Liver (tissue), 9 donors: ENCODE measurements around the gene OXTR. TPM values are rescaled to one million over a fixed set of nuclear protein-coding genes. Genes with fewer than 3 reads are reported as not detected.

Source experiments
- DNase-seq: peaks from one replicate; pipeline ENCODE4 v3.0.0-alpha.2; 2017; ENCODE audit warnings: low spot score
- H3K27ac ChIP-seq, 2 donors: one replicate each; pipeline ENCODE4 v1.7.0; 2013; ENCODE audit warnings: inconsistent platforms in 2 of 2, low read length in 2 of 2, control low read depth in 1 of 2, low read depth in 1 of 2, mild to moderate bottlenecking in 1 of 2
- H3K27me3 ChIP-seq, 4 donors: one replicate each; pipeline versions ENCODE4 v1.6.1 to v1.7.0; 2013; ENCODE audit warnings: low read length in 3 of 4, inconsistent platforms in 1 of 4, mild to moderate bottlenecking in 1 of 4, moderate library complexity in 1 of 4; ENCODE audit not compliant: control insufficient read depth in 4 of 4, insufficient read depth in 4 of 4
- H3K36me3 ChIP-seq, 4 donors: one replicate each; pipeline versions ENCODE4 v1.6.1 to v1.7.0; 2013; ENCODE audit warnings: low read length in 3 of 4, mild to moderate bottlenecking in 3 of 4, low read depth in 1 of 4, moderate library complexity in 1 of 4; ENCODE audit not compliant: control insufficient read depth in 4 of 4, insufficient read depth in 3 of 4
- H3K4me1 ChIP-seq, 4 donors: one replicate each; pipeline versions ENCODE4 v1.6.1 to v1.7.0; 2013; ENCODE audit warnings: low read length in 3 of 4, mild to moderate bottlenecking in 3 of 4, moderate library complexity in 1 of 4; ENCODE audit not compliant: control insufficient read depth in 4 of 4, insufficient read depth in 4 of 4
- H3K4me3 ChIP-seq, 3 donors: one replicate each; pipeline versions ENCODE4 v1.6.1 to v1.7.0; 2013; ENCODE audit warnings: low read length in 3 of 3, control low read depth in 1 of 3, low read depth in 1 of 3, mild to moderate bottlenecking in 1 of 3
- H3K9ac ChIP-seq, 2 donors: one replicate each; pipeline ENCODE4 v1.7.0; 2013; ENCODE audit warnings: low read length in 2 of 2, mild to moderate bottlenecking in 2 of 2, moderate library complexity in 2 of 2, control low read depth in 1 of 2, low read depth in 1 of 2
- H3K9me3 ChIP-seq, 4 donors: one replicate each; pipeline versions ENCODE4 v1.6.1 to v1.7.0; 2013; ENCODE audit warnings: low read length in 3 of 4; ENCODE audit not compliant: control insufficient read depth in 4 of 4
- ATF3 ChIP-seq: IDR thresholded peaks from 2 replicates; pipeline ENCODE4 v1.6.1; 2016; ENCODE audit warnings: antibody characterized with exemption
- EGR1 ChIP-seq, 2 donors: IDR thresholded peaks; 2 replicates each; pipeline ENCODE4 v1.6.1; 2016 to 2018; ENCODE audit warnings: antibody characterized with exemption in 2 of 2, low read depth in 2 of 2
- FOXA1 ChIP-seq: IDR thresholded peaks from 2 replicates; pipeline ENCODE4 v1.6.1; 2016; ENCODE audit warnings: antibody characterized with exemption
- FOXA2 ChIP-seq: IDR thresholded peaks from 2 replicates; pipeline ENCODE4 v1.6.1; 2016; ENCODE audit warnings: antibody characterized with exemption
- GABPA ChIP-seq, 2 donors: IDR thresholded peaks in 1 of 2; conservative IDR thresholded peaks in 1 of 2; 2 replicates each; pipeline ENCODE4 v1.6.1; 2016; ENCODE audit warnings: antibody characterized with exemption in 2 of 2, mild to moderate bottlenecking in 1 of 2, moderate library complexity in 1 of 2
- HNF4A ChIP-seq, 2 donors: conservative IDR thresholded peaks; 2 replicates each; pipeline ENCODE4 v1.6.1; 2016; ENCODE audit warnings: antibody characterized with exemption in 2 of 2, mild to moderate bottlenecking in 2 of 2
- HNF4G ChIP-seq: IDR thresholded peaks from 2 replicates; pipeline ENCODE4 v1.6.1; 2016; ENCODE audit warnings: antibody characterized with exemption
- JUND ChIP-seq, 2 donors: IDR thresholded peaks; 2 replicates each; pipeline ENCODE4 v1.6.1; 2016; ENCODE audit warnings: antibody characterized with exemption in 2 of 2
- MAX ChIP-seq: IDR thresholded peaks from 2 replicates; pipeline ENCODE4 v1.6.1; 2016; ENCODE audit warnings: antibody characterized with exemption
- RAD21 ChIP-seq, 2 donors: IDR thresholded peaks; 2 replicates each; pipeline ENCODE4 v1.6.1; 2016; ENCODE audit warnings: antibody characterized with exemption in 2 of 2, mild to moderate bottlenecking in 2 of 2
- RXRA ChIP-seq, 2 donors: IDR thresholded peaks; 2 replicates each; pipeline ENCODE4 v1.6.1; 2017 to 2018; ENCODE audit warnings: antibody characterized with exemption in 2 of 2, mild to moderate bottlenecking in 1 of 2
- SP1 ChIP-seq: IDR thresholded peaks from 2 replicates; pipeline ENCODE4 v1.6.1; 2018; ENCODE audit warnings: antibody characterized with exemption, mild to moderate bottlenecking
- TAF1 ChIP-seq: conservative IDR thresholded peaks from 2 replicates; pipeline ENCODE4 v1.6.1; 2016; ENCODE audit warnings: antibody characterized with exemption, mild to moderate bottlenecking
- YY1 ChIP-seq: IDR thresholded peaks from 2 replicates; pipeline ENCODE4 v1.6.1; 2016; ENCODE audit warnings: antibody characterized with exemption, mild to moderate bottlenecking
- ZBTB33 ChIP-seq: IDR thresholded peaks from 2 replicates; pipeline ENCODE4 v1.6.1; 2016; ENCODE audit warnings: antibody characterized with exemption
- WGBS: extraction: QIAGEN DNeasy Blood & Tissue Kit; methylation state at CpG from one replicate; pipeline ENCODE4 v1.1.7; 2013; 5-methylcytosine and 5-hydroxymethylcytosine counted together
- polyA plus RNA-seq, 2 donors: library from polyadenylated mRNA; stranded (reverse) in 1 of 2; unstranded in 1 of 2; fragments of 200-250 nt in 1 of 2; fragments of >200 nt in 1 of 2; fragmentation: Nextera tagmentation in 1 of 2; extraction: Ambion mirVana in 1 of 2; gene quantifications; one replicate each; pipeline versions ENCODE4 v1.2.1 to v1.2.3, GENCODE V29; 2013 to 2015
- total RNA-seq, 2 donors: library from RNA; depleted of rRNA; stranded (reverse); fragments of >200 nt; gene quantifications; one replicate each; pipeline ENCODE4 v1.2.3, GENCODE V29; 2014
- TF ChIP-seq, protein P1 (sequence below): IDR thresholded peaks from 2 replicates; pipeline ENCODE4 v1.6.1; 2016; ENCODE audit warnings: antibody characterized with exemption, mild to moderate bottlenecking
- TF ChIP-seq, protein P2 (sequence below): fragments of 150-350 bp; IDR thresholded peaks from 2 replicates; pipeline ENCODE4 v1.5.1; 2017; ENCODE audit warnings: improper control_type of control experiment, low read depth, low read length; ENCODE audit not compliant: missing input control
- donor health status: healthy.
- donor health status: healthy.
- donor health status: healthy.
- donor health status: healthy.
- donor health status: healthy.

OXTR gene
- total and polyA plus RNA-seq, 4 donors, result 0.05 to 0.28 (median 0.08) TPM; not detected in 1

GRCh38 chr3:8727605-8728512 lies 41.6 kb downstream of the OXTR start:
- Histone ChIP-seq H3K36me3 (no peaks in the 10 kb centered on the region), H3K27me3 (no peaks in the 10 kb centered on the region), H3K9me3 (peaks cover 5 to 7% (median 6%) of the 10 kb centered on the region in 4 donors), H3K4me1 (no peaks in the 10 kb centered on the region), H3K4me3 (no peak overlapping the region), H3K27ac (no peak overlapping the region), H3K9ac (no peak overlapping the region)
- no peak for TF ChIP-seq RAD21 (IDR thresholded peaks at IDR 0.05)
- TF ChIP-seq YY1, result no peak
- no peak for TF ChIP-seq ZBTB33
- TF ChIP-seq, protein P1, sequence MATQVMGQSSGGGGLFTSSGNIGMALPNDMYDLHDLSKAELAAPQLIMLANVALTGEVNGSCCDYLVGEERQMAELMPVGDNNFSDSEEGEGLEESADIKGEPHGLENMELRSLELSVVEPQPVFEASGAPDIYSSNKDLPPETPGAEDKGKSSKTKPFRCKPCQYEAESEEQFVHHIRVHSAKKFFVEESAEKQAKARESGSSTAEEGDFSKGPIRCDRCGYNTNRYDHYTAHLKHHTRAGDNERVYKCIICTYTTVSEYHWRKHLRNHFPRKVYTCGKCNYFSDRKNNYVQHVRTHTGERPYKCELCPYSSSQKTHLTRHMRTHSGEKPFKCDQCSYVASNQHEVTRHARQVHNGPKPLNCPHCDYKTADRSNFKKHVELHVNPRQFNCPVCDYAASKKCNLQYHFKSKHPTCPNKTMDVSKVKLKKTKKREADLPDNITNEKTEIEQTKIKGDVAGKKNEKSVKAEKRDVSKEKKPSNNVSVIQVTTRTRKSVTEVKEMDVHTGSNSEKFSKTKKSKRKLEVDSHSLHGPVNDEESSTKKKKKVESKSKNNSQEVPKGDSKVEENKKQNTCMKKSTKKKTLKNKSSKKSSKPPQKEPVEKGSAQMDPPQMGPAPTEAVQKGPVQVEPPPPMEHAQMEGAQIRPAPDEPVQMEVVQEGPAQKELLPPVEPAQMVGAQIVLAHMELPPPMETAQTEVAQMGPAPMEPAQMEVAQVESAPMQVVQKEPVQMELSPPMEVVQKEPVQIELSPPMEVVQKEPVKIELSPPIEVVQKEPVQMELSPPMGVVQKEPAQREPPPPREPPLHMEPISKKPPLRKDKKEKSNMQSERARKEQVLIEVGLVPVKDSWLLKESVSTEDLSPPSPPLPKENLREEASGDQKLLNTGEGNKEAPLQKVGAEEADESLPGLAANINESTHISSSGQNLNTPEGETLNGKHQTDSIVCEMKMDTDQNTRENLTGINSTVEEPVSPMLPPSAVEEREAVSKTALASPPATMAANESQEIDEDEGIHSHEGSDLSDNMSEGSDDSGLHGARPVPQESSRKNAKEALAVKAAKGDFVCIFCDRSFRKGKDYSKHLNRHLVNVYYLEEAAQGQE, result no peak
- TF ChIP-seq EGR1 (IDR thresholded peaks at IDR 0.05; ENCODE audit: low read depth in 2 of 2), result no peak
- TF ChIP-seq SP1, result no peak
- no peak for TF ChIP-seq MAX
- TF ChIP-seq TAF1, result no peak
- no peak for TF ChIP-seq FOXA2
- TF ChIP-seq RXRA (IDR thresholded peaks at IDR 0.05), result no peak
- no peak for TF ChIP-seq ATF3
- 78% methylated on average over 9 of the region's 9 CpGs for WGBS
- DNase-seq, result no peak

DNA sequence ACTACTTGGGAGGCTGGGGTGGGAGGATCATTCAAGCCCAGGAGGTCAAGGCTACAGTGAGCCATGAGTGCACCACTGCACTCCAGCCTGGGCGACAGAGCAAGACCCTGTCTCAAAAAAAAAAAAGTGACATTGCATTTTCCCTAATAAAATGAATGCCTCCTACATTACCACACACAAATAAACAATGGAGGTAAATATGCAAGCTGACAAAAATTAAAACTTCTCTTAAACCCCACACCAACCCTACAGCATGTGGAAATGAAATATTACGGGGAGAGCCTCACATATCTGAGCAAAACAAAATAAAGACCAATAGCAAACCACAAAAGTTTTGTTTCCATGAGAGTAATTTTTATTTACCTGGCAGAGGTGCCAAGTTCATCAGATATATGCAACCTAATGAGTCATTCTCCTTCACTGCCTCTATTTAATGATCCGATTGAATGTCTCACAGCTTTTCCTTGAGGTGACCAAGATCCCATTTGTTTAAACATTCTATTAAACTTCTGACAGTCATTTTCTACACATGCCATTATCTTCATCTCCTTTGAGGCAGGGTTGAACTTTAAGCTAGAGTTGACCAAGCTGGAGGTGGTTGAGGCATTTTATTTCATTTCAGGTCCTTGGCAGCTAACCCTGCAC lies 45.2 kb downstream of the OXTR start:
- Histone ChIP-seq H3K36me3 (no peaks in the 10 kb centered on the region), H3K9me3 (peaks cover 5 to 7% (median 6%) of the 10 kb centered on the region in 4 donors), H3K4me1 (no peaks in the 10 kb centered on the region), H3K4me3 (no peak overlapping the region), H3K27me3 (no peaks in the 10 kb centered on the region), H3K9ac (no peak overlapping the region), H3K27ac (no peak overlapping the region)
- no peak for DNase-seq
- WGBS, result 78% methylated on average over 3 of the region's 3 CpGs
- TF ChIP-seq, protein P2, sequence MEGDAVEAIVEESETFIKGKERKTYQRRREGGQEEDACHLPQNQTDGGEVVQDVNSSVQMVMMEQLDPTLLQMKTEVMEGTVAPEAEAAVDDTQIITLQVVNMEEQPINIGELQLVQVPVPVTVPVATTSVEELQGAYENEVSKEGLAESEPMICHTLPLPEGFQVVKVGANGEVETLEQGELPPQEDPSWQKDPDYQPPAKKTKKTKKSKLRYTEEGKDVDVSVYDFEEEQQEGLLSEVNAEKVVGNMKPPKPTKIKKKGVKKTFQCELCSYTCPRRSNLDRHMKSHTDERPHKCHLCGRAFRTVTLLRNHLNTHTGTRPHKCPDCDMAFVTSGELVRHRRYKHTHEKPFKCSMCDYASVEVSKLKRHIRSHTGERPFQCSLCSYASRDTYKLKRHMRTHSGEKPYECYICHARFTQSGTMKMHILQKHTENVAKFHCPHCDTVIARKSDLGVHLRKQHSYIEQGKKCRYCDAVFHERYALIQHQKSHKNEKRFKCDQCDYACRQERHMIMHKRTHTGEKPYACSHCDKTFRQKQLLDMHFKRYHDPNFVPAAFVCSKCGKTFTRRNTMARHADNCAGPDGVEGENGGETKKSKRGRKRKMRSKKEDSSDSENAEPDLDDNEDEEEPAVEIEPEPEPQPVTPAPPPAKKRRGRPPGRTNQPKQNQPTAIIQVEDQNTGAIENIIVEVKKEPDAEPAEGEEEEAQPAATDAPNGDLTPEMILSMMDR, result no peak
- TF ChIP-seq RXRA (IDR thresholded peaks at IDR 0.05) (no peak), JUND (IDR thresholded peaks at IDR 0.05) (no peak), HNF4G (no peak), FOXA2 (no peak), GABPA (IDR thresholded peaks at IDR 0.05 in 1 of 2, conservative IDR thresholded peaks at IDR 0.05 in 1 of 2) (no peak), EGR1 (IDR thresholded peaks at IDR 0.05; ENCODE audit: low read depth in 2 of 2) (no peak), FOXA1 (no peak), RAD21 (IDR thresholded peaks at IDR 0.05) (no peak), YY1 (no peak), HNF4A (conservative IDR thresholded peaks at IDR 0.05) (no peak), SP1 (no peak), TAF1 (no peak)
- TF ChIP-seq, protein P1, result no peak
